A673 (cell line): ENCODE measurements around the gene NREP.

Experiments
- CTCF ChIP-seq: fragments of 300-800, 200-600 bp; sonication (generic); conservative IDR thresholded peaks from 2 replicates; pipeline ENCODE4 v1.5.1; 2017; ENCODE audit warnings: low read depth, mild to moderate bottlenecking, antibody characterized with exemption, low read length, moderate library complexity, mixed read lengths
- EZH2 ChIP-seq: fragments of 200-600 bp; sonication (generic); IDR thresholded peaks from 2 replicates; pipeline ENCODE4 v1.6.1; 2017; ENCODE audit warnings: borderline replicate concordance, low read depth, mild to moderate bottlenecking, mixed read lengths, antibody characterized with exemption, low read length; ENCODE audit not compliant: poor library complexity, severe bottlenecking

- no peak for TF ChIP-seq CTCF
- TF ChIP-seq EZH2: no peak
Observed at GRCh38 chr5:111790295-111790694, 33.3 kb upstream of the NREP start.
